A673 (cell line): ENCODE results near the gene LCT. TPM values are rescaled to one million over a fixed set of nuclear protein-coding genes. Genes with fewer than 3 reads are reported as not detected.

ENCODE experiments used
- BruUV-seq: library from RNA; stranded (reverse); fragments of 400-500 nt; replicated peaks from 2 replicates; lab custom pipeline; 2021; lab: Mats Ljungman, UMichigan
- CTCF ChIA-PET: fragments of 300-600 bp; sonication (Branson Sonifier 250); formaldehyde crosslinking; loops from one replicate; lab custom pipeline; 2022; ENCODE audit warnings: antibody characterized with exemption; lab: Charles Lee
- POLR2A ChIA-PET: fragments of 300-600 bp; sonication (Branson Sonifier 250); formaldehyde crosslinking; loops from one replicate; lab custom pipeline; 2022; ENCODE audit warnings: antibody characterized with exemption; ENCODE audit not compliant: low non-redundant PET; lab: Charles Lee
- DNase-seq: peaks from one replicate; pipeline ENCODE4 v3.0.0-alpha.2; 2015; ENCODE audit warnings: low spot score
- H3K27ac ChIP-seq: fragments of 200-600 bp; sonication (generic); 2 replicates; pipeline ENCODE4 v1.5.1; 2016; ENCODE audit warnings: mixed run types, low read depth, mild to moderate bottlenecking, mixed read lengths, antibody characterized with exemption, low read length; ENCODE audit not compliant: poor library complexity, severe bottlenecking
- H3K27me3 ChIP-seq: fragments of 200-600 bp; sonication (generic); replicated peaks from 2 replicates; pipeline ENCODE4 v1.6.1; 2017; ENCODE audit warnings: mixed run types, low read depth, mild to moderate bottlenecking, mixed read lengths, antibody characterized with exemption, low read length; ENCODE audit not compliant: insufficient read depth, poor library complexity
- H3K36me3 ChIP-seq: fragments of 200-600 bp; sonication (generic); 2 replicates; pipeline ENCODE4 v1.6.1; 2016; ENCODE audit warnings: mixed run types, mild to moderate bottlenecking, mixed read lengths, antibody characterized with exemption, low read length; ENCODE audit not compliant: insufficient read depth, poor library complexity, severe bottlenecking
- H3K4me1 ChIP-seq: fragments of 200-600 bp; sonication (generic); 2 replicates; pipeline ENCODE4 v1.6.1; 2017; ENCODE audit warnings: mixed run types, mild to moderate bottlenecking, mixed read lengths, antibody characterized with exemption, low read length; ENCODE audit not compliant: insufficient read depth, poor library complexity, severe bottlenecking
- H3K4me3 ChIP-seq: fragments of 200-600 bp; sonication (generic); 2 replicates; pipeline ENCODE4 v1.5.1; 2016; ENCODE audit warnings: low read depth, mixed run types, mild to moderate bottlenecking, mixed read lengths, low read length; ENCODE audit not compliant: poor library complexity, severe bottlenecking
- H3K9me3 ChIP-seq: fragments of 200-600 bp; sonication (generic); 2 replicates; pipeline ENCODE4 v1.6.1; 2016; ENCODE audit warnings: mixed run types, low read depth, mild to moderate bottlenecking, mixed read lengths, antibody characterized with exemption, low read length; ENCODE audit not compliant: poor library complexity, severe bottlenecking
- CTCF ChIP-seq: fragments of 300-800, 200-600 bp; sonication (generic); conservative IDR thresholded peaks from 2 replicates; pipeline ENCODE4 v1.5.1; 2017; ENCODE audit warnings: low read depth, mild to moderate bottlenecking, antibody characterized with exemption, low read length, moderate library complexity, mixed read lengths
- EZH2 ChIP-seq: fragments of 200-600 bp; sonication (generic); IDR thresholded peaks from 2 replicates; pipeline ENCODE4 v1.6.1; 2017; ENCODE audit warnings: borderline replicate concordance, low read depth, mild to moderate bottlenecking, mixed read lengths, antibody characterized with exemption, low read length; ENCODE audit not compliant: poor library complexity, severe bottlenecking
- intact Hi-C: fragments of 100-400 bp; cut with micrococcal nuclease; formaldehyde crosslinking; loops from one replicate; pipeline ENCODE4 v1.10.0; 2022; ENCODE audit not compliant: unreplicated experiment
- total RNA-seq: library from RNA; stranded (reverse); gene quantifications from 2 replicates; pipeline ENCODE4 v1.2.3, GENCODE V29; 2021

The LCT gene
- total RNA-seq, 1 experiment from 2014 or later: 0.39 TPM

DNA sequence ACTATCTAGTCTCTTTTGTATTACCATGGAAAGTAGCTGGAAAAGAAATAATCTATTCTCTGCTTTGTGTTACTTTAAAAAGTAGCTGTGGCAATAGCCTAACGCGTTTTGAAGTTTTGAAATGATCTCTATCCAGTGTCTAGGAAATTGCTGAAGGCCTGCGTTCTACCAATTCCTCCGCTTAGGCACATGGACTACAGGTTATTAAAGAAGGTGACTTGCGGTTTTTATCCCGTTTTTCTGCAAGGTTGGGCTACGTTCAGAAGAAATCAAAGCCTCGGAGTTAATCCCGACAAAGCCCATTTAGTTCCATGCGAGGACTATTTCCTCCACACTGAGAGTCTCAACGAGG lies 96.0 kb downstream of the LCT start:
- POLR2A ChIA-PET: interaction anchor here (0.6 kb wide), 1 partner anchor 344 kb away, joined by 10 read pairs; no protein-coding TSS in a partner anchor
- intact Hi-C loops: no loop called here
- TF ChIP-seq CTCF (no peak), EZH2 (no peak)
- no peaks in the 10 kb centered on the region for H3K27me3 ChIP-seq
- no peak for DNase-seq
- peaks cover 17% of the 10 kb centered on the region for H3K4me1 ChIP-seq
- no peak overlapping the region for H3K4me3 ChIP-seq
- no peaks in the 10 kb centered on the region for H3K9me3 ChIP-seq
- no peak overlapping the region for H3K27ac ChIP-seq
- H3K36me3 ChIP-seq: peaks cover 1% of the 10 kb centered on the region
- CTCF ChIA-PET: interaction anchor here (0.6 to 0.7 kb wide), 3 partner anchors 103 to 752 kb away, joined by 3 to 9 read pairs (median 3); no protein-coding TSS in a partner anchor
- BruUV-seq: TSS peak; percentile 36

- Histone ChIP-seq H3K4me1 (peaks cover 14% of the 10 kb centered on the region), H3K4me3 (no peak overlapping the region), H3K36me3 (no peaks in the 10 kb centered on the region), H3K9me3 (no peaks in the 10 kb centered on the region), H3K27me3 (no peaks in the 10 kb centered on the region), H3K27ac (no peak overlapping the region)
- ChIA-PET POLR2A (no interaction called here), CTCF (no interaction called here)
- DNase-seq: no peak
- intact Hi-C loops: no loop called here
- BruUV-seq: no TSS peak
- TF ChIP-seq EZH2: no peak
- TF ChIP-seq CTCF: no peak
Observed at GRCh38 chr2:135740206-135740605, 96.8 kb downstream of the LCT start.

Other genes starting within 250 kb of the LCT start
- 117 and 123 TPM in 2 replicates for gene UBXN4, start 95.3 kb downstream of the LCT start, total RNA-seq
- 101 and 111 TPM in 2 replicates for gene MCM6, start 39.3 kb upstream of the LCT start, total RNA-seq
- 61.0 and 63.6 TPM in 2 replicates for gene DARS1, start 148.4 kb upstream of the LCT start, total RNA-seq